Activated CD4-positive, CD25-positive, alpha-beta regulatory T cell (primary cell): ENCODE results near the gene PSMD5.

Experiments
- DNase-seq, 4 experiments: peaks; one replicate each; lab custom pipeline; 2025; lab: John Stamatoyannopoulos, UW

PSMD5 gene

DNA sequence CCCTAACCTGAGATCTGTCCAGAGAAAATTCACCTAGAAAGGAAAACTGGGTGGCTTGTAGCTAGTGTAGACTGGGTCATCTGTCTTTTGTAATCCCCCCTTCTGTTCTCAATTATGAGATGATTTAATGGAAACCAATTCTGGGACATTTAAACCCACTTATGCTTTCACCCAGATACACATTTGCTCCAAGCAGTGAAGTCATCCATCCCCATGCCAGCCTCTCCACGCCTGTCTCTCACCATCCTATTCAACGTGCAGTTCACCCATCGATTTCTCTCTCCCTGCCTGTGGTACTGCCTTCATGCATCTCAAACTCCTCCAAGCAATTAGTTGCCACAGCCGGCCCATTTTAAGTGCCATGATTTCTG, 32.5 kb upstream of the PSMD5 start:
- DNase-seq = no peak

- no peak for DNase-seq
Measured at GRCh38 chr9:120874226-120875194, 31.8 kb upstream of the PSMD5 start.

GRCh38 chr9:120873512-120873911, 30.8 kb upstream of the PSMD5 start:
- DNase-seq = no peak

DNA sequence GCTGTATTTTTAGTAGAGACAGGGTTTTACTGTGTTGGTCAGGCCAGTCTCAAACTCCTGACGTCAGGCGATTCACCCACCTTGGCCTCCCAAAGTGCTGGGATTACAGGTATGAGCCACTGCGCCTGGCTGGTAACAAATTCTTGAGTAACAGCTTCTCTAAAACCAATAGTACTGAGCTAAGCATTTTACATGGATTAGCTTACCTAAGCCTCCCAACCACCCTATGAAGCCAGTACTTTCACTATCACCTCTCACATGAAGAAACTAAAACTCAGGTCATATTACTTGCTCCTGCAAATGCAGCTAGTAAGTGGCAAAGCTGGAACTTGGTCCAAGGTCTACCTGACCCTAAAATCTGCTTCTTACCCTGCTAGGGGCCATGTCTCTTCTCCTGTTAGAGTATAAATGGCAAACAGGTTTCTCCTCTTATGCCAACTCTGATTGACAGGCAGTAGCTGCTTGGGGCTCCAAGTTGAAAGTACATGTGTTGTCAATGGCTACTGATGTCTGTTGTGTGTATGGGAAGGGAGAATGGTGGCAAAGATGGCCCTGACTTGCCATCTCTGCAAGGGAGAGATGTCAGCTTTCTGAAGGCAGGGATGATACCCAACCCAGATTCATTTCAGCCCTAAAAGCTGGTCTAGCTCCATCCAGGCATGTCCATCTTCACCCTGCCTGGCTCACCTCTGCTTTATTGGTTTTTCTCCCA, 30.2 kb upstream of the PSMD5 start:
- DNase-seq = no peak

- no peak for DNase-seq
Measured at GRCh38 chr9:120870206-120870605, 27.5 kb upstream of the PSMD5 start.

DNA sequence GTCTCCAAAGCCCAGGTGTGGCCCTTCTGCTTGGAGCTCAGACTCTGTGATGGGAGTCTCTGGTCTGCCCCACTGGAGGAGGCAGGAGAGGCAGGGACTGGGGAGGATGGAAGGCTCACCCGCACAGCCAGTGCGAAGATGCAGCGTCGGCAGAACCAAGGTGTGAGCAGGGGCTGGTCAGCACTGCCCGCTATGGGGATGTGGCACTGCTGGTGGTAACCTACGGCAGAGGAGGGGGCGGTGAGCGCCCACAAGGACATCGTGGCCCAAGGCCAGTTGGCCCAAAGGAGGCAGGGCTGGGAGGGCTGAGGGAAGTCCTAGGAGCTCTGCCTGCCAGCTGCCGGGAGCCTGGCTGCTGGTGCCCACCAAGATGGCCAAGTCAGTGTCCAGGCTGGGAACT, 27.0 kb upstream of the PSMD5 start:
- no peak for DNase-seq

- no peak for DNase-seq
Measured at GRCh38 chr9:120869360-120869687, 26.6 kb upstream of the PSMD5 start.

DNA sequence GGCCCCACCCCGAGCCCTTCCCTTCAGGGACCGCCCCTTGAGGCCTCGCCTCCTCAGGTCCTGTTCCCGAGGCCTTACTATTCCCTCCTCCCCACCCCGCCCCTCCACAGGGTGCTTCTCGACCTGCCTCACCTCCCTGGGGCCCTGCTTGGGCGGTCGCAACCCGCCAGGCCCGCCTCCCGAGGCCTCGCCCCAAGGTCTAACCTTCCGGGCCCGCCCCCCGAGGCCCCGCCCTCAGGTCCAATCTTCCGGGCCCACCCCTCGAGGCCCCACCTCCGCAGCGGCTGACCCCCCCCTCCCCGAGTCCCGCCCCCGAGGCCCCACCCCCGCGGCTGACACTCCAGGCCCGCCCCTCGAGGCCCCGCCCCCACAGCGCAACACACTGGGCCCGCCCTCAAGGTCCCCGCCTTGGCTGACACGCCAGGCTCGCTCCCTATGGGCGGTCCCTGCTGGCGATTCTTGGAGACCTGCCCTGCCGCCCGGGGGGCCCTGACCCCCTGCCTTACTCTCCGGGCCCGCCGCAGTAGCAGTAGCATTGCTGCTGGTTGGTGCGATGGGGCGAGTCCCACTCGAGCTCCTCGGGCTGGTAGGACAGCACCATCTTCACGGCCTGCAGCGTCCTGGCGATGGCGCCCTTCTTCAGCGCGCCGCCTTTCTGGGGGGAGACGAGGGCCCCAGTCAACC, 26.1 kb upstream of the PSMD5 start:
- peak; percentile 98 to 99 (median 99) for DNase-seq

DNA sequence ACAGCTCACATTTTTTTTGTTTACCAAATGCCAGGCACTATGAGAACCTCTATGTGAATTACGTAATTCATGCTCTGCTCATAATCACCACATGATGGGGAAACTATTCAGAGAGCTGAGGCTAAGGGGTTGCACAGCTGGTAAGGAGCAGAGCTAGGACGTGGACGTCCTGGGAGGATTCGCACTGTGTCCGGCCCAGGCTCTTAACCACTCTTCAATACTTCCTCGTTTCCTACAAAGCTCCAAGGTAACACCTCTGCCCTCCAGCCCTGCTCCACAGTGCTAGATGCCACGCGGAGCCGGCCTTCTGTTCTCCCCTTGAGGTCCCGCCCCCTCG, 25.6 kb upstream of the PSMD5 start:
- DNase-seq = no peak

DNA sequence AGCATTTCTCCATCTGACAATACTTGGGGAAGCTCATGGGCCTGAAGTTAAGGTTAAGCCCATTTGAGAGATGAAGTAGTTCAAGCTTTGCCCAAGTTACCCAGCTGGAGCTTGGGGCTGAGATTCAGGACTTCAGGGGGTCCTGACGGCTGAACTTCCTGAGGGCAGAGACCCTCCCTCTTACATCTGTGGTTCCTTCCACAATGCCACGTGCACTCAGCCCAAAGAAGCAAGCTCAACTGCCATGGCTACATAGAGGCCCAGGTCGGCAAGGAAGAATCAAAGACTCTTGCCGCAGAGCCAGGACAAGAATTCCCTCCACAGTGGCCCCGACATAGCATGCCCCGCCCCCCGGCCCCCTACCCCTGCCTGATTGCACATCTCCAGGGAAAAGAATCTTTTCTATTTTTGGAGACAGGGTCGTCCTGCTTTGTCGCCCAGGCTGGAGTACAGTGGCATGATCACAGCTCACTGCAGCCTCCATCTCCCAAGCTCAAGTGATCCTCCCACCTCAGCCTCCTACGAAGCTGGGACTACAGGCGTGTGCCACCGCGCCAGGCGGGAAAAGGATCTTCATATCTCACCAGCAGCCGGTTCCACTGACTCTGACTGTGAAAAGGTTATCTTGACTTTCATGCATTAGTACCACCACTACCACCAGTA, 25.1 kb upstream of the PSMD5 start:
- DNase-seq = no peak

DNA sequence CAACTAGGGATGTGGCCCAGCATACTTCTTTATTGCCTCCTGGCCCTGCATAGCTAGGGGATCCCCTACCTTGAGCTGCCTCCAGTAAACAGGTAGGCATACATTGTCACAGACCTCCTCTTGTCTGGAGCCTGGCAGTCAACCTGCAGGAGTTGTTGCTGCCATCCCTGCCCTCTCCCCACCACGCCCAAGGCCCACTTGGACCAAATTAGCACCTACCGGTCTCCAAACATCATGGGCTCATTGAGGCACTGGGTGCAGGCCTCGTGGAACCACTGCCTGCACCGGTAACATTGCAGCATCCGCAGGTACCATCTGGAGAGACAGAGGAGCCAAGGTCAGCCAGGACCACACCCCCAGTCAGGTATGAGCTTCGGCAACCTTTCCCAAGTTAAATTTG, 23.9 kb upstream of the PSMD5 start:
- no peak for DNase-seq

DNA sequence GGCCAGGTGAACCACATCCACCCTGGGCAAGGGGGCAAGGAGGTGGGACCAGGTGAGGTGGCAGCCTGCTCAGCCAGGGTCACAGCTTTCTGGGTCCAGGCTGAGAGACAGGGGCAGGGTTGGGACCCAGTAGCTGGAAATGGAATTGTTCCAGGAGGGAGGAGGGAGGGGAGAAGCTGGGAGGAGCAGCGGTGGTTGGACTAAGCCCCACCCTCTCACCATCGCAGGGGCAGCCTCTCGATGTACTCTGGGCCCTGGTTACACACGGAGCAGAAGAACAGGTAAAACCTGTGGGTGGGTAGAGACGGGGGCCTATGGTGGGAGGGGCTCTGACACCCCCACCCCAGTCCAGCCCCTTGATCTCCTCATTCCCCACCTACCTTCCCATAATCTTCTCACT, 23.1 kb upstream of the PSMD5 start:
- DNase-seq = no peak

DNA sequence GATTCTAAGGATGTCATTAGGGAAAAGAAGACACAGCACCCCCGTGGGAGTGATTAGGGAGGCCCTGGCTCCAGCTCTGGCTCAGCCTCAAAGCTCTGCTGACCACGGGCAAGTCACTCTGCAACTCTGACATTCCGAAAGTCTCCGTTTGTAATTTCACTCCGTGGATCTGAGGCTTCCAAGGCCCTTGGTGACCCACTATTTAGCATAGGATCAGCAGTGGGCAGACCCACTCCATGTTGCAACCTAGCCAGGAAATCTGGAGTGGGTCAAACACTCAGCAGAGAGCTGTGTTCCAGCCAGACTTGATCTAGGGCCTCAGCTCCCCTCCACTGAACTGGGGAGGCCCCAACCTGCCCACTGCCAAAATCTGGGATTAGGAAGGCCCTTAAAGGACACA, 22.5 kb upstream of the PSMD5 start:
- no peak for DNase-seq

- DNase-seq = no peak
Measured at GRCh38 chr9:120864719-120865118, 22.0 kb upstream of the PSMD5 start.

DNA sequence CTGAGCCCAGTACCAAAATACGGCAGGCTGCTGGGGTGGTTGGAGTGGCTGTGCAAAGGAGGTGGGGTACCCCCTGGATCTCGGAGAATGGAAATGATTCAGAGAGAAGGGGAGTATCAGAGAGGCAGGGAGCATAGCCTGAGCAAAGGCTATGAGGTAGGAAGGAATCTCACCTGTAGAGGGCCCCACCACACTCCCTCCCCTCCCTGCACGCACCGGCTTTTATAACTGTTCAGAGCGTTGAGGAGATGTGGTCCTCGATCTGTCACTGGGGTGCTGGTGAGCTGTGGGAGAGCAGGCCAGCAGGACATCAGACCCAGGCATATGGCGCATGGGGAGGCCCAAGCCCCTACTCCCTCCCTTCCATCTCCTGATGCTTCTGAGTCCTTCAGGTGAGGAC, 21.1 kb upstream of the PSMD5 start:
- DNase-seq = no peak

DNA sequence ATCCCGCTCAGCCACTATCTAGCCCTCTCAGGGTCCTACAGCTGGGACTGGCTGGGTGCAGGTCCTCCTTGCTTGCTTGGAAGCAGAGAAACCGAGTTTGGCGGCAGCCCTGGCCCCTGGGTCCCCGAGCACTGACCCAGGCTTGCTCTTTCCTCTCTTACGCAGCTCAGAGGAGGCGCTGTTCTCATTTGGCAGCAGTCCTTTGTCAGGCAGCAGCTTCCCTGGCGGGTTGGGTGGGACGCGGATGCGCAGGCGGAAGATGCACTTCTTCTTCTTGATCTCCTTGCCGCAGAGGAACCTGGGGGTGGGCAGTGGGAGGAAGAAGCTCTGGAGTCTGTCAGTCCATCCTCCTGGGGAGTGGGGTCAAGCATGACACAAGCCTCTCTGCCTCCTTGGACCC, 19.7 kb upstream of the PSMD5 start:
- no peak for DNase-seq

GRCh38 chr9:120861935-120862334, 19.2 kb upstream of the PSMD5 start:
- no peak for DNase-seq

DNA sequence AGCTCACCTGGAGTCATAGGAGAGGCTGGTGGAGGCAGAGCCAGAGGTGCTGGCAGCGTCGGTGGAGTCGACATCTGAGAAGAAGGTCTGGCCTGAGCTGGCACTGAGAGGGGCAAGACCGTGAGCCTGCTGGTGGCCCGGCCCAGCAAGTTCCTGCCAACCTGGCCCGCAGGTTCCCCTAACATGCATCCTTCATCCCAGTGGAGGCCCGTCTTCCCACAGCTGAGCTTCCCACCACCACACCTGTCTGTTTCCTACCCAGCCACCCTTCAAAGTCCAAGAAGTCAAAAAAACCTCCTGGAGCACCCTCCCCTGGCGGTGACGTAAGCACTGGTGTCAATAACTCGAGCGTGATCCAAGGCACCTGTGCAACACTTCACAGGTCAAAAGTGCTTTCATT, 17.4 kb upstream of the PSMD5 start:
- DNase-seq = no peak

DNA sequence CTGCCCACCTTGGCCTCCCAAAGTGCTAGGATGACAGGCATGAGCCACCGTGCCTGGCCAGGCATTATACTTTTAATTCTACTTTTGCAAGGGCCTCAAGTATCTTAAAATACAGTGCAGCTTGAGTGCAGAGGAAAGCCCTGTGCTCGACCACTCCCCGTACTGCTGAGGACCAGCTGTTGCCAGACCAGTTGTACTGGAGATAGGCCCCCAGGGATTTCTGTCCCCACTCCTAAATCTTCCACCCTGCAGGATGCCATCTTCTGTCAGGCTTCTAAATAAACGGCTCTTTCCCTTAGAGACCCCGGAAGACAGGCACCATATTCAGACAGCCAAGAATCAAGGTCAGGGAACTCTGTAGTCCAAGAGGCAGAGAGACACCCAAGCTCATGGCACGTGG, 16.6 kb upstream of the PSMD5 start:
- no peak for DNase-seq

DNA sequence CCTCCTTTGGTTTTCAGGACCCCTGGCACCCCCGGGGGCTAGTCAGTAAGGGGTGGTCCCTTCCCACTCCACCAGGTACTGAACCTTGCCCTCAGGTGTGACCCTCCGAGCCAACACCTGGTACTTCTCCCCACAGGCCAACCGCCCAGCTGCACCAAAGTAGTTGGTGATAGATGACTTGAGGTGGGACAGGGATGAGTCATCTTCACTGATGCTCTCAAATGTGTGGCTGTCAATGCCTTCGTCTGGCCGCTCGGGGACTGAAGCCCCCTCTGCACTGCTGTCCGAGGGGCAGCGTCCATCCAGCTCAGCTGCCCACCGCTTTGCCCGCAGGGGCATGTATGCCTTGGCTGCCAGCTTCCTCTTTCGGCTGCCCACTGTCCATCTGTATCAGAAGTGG, 15.2 kb upstream of the PSMD5 start:
- no peak for DNase-seq

DNA sequence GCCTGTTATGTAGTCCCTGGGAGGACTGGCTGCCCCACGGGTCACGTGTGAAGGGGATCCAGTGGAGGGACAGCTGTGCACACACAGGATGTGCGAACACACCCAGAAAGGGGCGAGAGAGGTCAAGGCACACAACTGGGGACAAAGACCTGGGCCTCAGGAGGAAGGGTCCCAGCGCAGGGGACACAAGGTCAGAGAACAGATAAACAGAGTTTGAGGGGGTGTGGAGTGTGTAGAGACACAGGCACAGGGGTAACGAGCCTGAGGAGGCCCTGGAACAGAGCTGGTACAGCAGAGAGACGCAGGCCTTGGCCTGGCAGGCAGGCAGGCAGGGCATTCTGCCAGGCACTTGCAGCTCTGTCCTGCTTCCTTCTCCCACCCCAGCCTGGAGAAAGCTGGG, 14.8 kb upstream of the PSMD5 start:
- no peak for DNase-seq

DNA sequence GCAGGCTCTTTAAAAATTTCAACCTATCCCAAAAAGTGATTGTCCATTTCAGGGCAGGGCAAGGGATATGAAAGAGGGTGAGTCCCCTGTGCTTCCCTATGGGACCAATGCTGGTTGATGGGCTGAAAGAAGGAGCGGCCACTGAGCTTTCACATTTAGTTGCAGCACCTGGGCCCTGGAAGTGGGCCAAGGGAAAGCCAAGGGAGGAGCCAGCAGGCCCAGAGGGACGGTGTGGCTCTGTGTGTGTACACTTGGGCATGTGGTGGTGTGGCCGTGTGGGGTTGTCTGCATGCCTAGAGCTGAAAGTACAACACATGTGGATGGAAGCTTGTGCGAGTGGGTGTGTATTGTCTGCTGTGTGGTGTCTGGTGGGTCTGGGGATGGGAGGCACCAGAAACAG, 14.0 kb upstream of the PSMD5 start:
- no peak for DNase-seq
